ENCODE measurements around the gene MUSTN1.
A peak's percentile ranks its signal among the peaks of the same experiment; 100 is the strongest.

Gene MUSTN1

DNA sequence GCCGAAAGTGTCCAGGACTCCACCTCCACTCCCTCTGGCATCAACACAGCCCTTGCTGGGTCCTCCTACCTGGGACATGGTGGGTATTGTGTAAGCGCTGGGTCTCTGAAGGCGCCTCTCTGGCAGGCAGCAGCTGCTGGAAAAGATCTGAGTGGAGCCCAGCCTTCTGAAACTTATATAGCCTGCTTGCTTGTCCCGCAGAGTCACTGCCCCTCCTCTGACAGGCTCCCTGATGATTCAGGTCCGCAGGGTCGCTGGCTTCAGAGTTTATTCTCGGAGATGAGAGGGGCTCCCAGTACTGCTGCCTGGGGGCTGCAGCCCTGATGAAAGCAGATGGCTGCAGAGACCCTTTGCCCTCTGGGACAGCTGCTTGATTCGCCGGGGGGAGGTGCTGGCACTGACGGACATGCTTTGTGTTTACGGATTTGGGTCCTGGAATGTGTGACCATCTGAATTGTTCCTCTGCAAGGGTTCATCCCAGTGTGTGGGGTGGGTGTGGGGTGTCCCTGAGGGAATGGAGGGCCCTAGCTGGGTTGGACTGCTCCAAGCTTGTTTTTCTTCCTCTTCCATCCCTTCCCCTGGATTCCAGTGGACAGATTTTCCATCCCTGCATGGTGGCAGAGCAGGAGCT, at the start of gene MUSTN1:
MUSTN1 (minus strand) TSS at position 149 of the 631 bp plus-strand sequence; CDS start at position 78, 71 bp downstream.
- DNase-seq: no peak

DNA sequence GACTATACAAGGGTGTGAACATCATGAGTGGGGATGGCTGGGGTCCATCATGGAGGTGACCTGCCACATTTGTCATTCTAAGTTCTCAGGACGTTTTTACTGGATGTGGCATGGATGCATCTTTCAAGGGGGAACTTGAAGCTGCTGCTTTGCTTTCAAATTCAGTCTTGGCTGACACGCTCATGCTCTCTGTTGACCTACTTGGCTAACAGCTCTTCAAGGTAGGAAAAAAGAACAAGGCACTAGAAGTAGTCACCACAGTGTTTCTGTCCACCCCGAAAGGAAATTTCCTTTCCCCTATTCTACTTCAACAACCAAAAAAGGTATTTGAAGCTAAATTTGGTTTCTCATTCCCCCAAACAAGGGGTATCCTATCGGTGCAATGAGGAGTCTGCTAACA, 47.6 kb upstream of the MUSTN1 start:
- DNase-seq: no peak

DNA sequence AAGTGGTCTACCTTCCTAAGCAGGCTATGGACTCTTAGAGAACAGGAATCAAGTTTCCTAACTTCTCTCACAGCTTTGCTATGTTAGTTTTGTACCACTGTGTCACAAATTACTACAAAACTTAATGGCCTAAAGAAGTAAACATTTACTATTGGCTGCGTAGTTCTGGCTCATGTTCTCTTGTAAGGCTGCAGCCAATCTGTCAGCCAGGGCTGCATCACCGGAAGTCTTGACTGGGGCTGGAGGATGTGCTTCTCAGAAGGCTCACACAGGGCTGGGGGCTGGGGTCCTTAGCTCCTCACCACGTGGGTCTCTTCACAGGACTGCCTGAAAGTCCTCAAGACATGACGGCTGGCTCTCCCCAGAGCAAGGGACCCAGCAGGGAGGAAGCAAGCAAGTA, 47.1 kb upstream of the MUSTN1 start:
- DNase-seq: no peak

DNA sequence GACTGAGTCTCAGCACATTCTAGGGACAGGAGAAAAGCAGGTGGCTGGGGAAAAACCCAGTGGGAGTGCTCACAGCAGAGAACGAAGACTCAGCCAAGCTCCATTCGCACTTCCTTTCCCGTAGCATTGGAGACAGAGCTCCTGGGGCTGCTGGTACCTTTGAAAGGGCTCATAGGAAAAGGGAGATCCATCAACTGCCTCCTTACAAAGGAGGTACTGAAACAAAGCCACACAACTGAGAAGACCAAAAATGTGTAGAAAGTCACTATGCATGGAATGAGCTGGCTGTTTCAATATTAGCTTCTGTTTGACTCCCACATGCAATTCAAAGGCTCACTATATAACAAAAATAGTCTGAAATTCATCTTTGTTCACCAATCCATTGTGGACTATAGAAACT, 45.7 kb upstream of the MUSTN1 start:
- no peak for DNase-seq

DNA sequence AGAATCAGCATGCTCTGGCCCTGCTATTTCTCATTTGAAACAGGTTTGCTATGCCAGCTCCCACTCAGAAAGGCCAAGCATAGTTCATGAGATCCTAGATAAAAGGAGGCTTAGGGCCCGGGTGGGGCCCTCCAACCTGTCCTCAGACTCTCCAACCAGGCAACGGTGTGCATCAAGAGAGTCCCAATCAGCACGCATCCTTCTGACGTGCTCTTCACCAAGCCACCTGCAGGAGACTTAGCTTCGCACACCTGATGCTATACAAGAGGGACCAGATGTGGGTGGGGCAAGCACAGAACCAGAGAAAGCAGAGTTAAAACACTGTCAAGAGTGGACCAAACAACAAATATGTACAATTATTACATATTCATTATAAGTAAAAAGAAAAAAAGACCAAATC, 45.2 kb upstream of the MUSTN1 start:
- DNase-seq: no peak

DNA sequence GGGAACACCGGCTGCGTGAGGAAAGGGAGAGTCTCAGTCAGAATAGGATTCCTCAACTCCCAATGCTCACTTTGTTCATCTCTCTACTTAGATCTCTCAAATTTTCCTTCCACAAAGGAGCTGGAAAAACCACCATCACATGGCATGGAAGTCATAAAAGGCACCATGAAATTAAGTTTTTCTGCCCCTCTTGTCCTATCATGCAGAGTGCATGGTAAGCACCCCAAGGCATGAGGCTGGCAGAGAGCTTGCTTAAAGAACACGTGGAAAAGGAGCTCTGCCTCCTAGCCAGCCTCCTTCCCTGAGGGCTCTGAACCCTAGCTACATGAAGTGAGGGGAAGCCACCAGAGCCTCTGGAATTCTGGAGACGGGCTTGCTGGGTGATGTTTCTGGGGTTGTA, 44.8 kb upstream of the MUSTN1 start:
- no peak for DNase-seq

DNA sequence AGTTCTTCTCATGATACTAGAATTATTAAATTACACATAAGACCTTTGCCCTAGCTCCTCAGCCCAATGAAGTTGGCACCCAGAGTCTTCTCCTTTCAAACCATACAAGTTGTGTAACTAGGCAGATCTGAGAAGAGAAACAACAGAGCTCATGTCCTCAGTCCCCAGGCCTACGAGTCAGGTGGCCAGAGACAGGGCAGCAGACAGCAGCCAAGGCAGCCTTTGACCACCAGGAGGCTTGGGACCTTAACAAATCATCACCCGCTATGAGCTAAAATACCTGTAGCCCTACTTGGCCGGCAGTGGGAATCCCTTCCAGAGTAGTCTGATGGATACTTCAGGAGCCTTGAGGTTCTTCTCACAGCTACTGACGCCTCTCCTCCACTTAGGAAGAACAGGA, 44.3 kb upstream of the MUSTN1 start:
- DNase-seq: no peak

DNA sequence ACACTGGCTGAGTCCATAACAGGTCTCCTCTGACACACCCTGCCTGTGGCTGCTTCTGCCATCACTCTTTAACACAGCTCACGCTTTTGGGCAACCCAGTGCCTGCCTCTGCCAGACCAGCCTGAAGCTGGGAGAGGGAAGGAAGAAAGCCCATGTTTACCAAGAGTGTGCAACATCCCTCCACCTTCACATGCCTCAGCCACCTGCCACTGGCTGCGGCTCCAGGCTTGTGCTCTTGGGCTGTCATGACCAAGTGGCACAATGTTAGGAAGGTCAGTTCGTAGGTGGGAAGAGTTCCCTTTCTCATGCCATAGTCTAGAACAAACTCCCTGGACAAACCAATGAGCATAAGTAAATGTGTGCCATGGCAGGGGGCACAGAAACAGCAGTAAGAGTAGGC, 42.3 kb upstream of the MUSTN1 start:
- no peak for DNase-seq

DNA sequence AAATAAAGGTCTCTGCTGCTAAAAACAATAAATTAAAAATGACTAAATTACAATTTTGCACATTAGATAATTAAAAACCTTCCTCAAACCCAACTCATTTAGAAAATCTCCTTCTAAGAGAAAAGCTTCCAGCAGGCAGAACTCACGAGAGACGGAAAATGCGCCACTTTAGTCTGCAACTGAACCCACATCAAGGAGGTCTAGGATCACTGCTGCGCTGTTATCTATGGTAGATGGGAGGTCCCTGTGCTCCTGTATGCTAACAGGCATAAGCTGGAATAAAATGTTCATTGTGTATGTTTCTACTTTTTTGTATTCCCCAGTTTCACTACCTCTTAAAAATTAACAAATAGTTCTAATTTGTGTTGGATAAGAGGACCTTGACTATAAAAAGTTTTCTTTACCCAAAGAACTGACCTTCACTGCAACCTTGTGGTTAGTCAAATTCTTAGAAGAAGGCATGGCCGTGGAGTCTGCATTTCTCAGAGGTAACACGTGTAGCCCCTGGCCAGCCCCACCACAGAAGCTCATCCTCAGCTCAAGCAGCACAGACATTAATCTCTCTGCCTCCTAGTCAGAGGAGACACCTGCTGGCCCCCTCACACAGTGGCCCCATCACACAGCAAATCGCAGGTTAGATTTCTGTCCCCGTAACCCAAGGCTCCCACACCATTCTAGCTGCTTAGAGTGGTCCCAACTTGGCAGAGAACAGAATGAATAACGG, 40.2 kb upstream of the MUSTN1 start:
- no peak for DNase-seq

DNA sequence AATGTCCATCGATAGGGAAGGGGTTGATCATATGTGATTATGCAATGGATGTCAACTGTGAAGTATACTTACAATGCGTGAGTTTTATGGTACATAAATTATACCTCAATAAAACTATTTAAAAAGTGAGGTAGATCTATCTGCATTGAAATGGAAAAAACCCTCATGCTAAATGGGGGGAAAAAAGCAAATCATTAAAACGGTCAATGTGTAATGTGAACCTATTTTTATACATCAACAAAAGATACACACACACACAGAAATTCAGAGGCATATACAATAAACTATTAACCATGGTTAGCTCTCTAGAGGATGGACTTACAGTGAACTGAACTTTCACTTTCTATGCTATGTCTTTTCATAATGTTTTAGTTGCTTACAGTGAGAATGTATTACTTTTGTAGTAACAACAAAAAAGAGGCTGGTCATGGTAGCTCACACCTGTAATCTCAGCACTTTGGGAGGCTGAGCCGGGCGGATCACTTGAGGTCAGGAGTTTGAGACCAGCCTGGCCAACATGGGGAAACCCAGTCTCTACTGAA, 39.4 kb upstream of the MUSTN1 start:
- no peak for DNase-seq

DNA sequence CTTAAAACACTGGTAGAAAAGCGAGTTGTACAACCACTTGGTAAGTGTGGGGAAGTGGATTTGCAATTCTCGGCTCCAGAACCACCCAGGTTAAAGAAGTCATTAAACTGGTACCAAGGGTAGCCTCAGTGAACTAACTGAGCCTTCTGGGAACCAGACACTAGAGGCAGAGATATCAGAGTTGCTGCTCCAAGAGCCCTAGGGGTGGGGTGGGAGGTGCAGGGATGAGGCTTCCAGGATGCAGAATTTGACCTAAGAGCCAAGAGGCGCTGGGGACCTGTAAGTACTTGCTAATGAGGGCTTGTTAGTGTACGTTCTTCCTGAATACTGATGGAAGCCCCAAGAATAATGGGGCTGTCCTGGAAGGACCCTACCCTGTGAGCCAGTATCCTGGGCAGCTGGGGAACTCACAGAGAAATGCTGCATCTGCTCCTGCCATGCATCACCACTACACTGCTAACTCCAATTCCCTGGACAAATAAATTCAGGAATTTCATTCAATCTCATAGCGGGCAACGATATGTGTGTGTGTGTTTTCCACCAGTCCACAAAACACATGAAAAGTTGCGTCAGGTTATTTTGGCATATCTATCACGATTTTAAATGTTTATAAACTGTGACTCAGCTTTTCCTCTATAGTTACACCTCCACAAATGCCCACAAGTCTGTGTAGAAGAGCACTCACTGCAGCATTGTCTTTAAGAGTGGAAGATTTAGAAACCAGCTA, 38.8 kb upstream of the MUSTN1 start:
- no peak for DNase-seq

DNA sequence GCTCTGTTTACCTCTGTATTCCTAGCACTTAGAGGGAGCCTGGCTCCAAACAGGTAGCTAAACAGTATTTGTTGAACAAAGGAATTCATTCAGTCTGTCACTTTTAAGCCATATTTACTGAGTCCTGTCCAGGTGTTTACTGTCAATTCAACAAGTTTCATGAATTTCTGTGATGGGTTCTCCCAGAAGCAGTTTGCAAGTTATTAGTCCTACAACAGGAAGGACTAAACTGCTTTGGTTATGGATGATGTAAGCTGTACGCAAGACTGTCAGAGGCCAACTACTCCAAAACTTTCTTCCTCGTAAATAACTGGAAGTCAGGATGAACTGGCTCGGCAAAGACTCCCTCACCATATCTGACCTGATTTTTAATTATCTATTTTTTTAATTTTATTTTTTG, 37.4 kb upstream of the MUSTN1 start:
- no peak for DNase-seq

DNA sequence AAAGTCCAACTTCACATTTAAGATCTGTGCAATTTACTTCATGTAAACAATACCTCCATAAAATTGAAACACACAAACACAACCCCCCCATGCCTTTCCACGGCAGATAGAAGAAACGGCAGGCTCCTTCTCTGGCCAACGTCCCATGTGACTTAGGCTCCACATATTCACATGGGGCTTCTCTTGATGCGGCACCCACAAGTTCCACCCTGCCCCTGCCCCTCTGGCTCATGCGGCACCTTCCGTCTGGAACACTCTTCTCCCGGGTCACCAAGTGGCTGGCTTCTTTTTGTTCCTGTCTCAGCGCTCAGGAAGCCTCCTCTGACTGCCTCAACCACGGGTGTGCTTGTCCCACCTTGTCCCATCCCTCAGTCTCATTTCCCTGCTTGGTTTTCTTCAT, 36.9 kb upstream of the MUSTN1 start:
- no peak for DNase-seq

DNA sequence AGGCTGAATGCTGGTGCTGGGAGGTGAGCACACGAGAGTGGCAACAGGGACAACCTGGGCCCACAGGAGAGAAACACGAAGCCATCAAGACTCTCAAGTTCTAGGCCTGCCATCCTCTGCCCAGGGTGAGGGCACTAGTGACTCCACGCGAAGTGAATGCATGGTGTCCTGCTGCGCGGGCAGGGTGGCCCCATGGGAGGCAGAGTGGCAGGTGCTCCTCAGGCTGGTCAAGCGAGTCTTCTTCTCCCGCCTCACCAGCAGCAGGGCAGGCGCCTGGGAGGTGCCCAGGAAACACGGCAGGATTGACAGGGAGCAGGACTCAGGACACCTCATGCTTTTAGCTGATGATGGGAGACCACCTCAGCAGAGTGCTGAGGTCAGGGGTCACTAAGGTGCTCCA, 35.7 kb upstream of the MUSTN1 start:
- no peak for DNase-seq

DNA sequence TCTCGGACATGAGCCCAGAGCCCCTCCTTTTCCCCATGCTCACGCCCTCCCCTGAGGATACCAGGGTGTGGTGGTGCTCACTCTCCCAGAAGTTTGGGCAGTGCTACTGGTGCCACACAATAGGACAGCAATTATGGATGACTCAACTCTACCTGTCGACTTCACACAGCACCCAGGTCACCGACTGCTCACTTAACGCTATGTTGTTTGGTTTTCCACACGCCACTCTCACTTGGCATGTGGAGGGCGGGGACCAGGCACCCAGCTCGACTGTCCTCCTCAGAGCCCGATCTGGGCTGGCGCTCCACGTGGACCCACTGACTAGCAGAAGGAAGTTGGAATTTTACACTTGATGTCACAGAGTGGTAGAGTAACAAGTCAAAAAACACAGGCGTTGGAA, 31.6 kb upstream of the MUSTN1 start:
- no peak for DNase-seq

DNA sequence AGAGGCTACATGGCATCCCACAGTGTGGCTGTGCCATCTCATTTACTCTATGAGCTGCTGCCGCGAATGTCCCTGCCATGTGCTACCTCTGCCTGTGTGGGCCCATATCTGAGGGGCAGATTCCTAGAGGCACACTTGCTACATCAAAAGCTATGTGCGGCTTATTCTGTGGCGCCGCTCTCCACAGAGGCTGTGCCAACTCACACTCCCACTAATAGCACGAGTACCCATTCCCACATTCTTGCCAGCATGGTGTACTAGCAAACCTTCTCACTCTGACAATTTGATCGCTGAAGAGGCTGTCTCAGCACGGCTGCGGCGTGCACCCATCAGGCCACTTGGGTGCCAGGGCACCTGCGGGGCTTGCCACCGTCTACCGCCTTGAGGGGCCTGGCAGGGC, 31.2 kb upstream of the MUSTN1 start:
- no peak for DNase-seq

DNA sequence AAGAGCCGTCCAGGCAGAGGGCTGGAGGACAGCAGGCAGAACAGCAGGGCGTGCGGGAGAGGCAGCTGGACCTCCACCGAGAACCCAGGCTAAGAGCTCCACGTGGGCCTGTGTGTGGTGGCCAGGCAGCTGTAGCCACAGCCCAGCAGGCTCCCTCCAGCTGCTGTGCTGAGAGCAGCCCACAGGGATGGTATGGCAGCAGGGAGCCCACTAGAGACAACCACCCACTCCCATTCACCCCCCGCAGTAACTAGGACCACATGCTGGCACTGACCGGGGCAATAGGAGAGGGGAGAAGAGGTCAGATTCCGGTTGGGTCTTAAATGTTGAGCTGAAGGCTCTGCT, 25.6 kb upstream of the MUSTN1 start:
- no peak for DNase-seq

DNA sequence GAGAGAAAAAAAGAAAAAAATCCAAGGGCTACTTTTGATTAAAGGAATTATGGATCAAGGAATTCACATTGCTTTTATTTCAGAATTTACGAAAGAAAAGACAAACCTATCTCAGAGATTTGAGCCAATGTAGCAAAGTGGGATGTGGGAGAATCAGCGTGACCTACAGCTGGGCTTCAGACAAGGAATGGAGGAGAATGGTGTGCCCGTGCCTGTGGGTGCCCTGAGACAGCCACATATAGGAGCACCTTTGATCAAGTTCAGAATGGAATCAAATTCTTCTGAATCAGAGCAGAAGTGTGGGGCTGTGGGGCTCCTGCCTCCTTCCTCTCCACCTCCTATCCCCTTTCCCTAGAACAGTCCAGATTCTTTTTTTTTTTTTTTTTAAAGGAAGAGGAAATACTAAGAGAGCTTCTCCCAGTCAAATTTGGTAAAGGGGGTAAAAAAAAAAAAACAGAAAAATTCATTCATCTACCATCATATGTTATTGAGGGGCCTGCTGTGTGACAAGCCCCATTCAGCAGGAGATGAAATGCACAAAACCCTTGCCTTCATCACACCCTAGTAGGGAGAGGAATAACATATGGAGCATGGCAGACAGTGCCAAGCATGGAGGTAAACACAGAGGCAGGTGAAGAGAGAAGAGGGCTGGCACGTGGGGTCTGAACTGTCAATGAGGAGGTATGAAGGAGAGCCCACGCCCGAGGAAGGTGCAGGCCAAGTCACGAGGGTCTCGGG, 25.0 kb upstream of the MUSTN1 start:
- no peak for DNase-seq

DNA sequence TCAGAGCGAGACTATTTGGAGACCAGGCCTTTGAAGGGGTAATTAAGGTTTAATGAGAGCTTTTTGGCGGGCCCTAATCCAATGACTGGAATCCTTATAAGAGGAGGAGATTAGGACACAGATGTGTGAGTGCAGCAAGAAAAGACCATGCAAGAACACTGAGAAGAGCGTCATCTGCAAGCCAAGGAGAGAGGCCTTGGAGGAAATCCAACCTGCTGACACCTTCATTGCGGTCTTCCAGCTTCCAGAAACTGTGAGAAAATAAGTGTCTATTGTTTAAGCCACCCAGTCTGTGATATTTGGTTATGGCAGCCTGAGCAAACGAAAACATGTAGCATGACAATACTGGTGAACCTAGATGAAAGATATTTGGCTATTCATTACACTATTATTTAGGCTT, 23.0 kb upstream of the MUSTN1 start:
- no peak for DNase-seq

DNA sequence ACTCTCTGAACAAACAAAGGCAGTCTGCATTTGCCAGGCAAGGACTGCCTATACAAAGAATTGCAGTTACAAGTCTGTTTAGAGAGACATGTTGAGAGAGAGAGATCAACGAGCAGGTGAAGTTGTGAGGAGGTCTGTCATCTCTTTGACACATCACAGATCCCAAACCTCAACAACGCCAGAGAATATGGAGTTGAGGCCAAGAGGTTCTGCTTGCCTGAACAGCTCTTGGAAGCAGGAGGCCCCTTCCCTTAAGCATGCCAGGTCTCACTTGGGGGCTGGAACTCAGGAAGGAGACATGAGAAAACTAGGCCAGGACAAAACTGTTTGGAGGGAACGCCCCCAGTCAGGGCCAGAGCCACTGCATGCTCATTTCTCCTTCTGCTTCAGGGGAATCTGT, 22.3 kb upstream of the MUSTN1 start:
- no peak for DNase-seq

DNA sequence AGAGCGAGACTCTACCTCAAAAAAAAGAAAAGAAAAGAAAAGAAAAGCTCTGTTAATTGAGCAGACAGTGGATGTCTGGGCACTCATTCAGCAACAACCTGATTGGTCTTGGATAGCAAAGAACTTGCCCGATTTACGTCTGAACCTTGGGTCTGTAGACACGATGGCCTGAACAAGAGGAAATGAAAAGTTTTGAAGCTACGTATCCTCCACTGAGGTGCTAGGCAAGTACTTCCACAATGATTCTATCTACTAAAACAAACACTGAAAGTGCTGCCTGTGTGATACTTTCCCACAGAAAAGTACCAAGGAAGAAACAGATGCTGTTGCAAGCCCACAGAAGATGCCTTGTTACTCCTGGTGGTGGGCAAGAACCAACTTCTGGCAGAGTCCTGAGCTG, 21.8 kb upstream of the MUSTN1 start:
- DNase-seq: no peak

DNA sequence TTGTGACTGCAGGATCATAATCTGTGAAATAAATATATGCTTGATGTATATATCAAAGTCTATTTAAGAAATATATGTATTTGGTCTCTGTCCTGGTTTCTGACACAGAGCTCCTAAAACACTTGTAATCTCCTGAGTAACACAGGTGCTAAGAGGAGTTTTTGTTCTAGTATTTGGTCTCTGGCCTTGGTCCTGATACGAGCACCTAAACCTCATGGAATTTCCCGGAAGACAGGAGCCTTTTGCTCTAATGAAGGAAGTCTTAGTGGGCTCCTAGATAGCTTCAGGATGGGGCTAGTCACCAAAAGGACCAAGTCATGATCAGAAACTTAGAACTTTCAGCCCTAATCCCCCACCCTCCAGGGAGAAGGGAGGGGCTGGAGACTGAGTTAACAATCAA, 19.2 kb upstream of the MUSTN1 start:
- no peak for DNase-seq

DNA sequence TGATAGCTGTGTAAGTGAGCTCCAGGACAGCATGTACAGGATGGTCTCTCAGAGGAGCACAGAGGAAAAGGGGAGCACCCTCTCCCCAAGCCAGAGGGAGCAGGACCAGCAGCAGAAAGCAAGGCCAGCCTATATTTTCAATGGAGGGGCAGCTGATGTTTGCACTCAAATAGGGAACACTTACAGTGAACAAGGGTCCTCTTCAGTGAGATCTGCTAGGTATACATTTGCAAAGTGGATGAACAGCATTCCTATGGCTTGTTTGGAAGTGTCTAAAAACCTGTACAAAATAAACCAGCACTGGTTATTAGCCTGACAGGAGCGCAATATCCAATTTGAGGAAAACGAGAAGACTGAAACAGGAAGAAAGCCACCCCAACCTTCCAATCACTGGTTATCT, 17.6 kb upstream of the MUSTN1 start:
- DNase-seq: no peak

DNA sequence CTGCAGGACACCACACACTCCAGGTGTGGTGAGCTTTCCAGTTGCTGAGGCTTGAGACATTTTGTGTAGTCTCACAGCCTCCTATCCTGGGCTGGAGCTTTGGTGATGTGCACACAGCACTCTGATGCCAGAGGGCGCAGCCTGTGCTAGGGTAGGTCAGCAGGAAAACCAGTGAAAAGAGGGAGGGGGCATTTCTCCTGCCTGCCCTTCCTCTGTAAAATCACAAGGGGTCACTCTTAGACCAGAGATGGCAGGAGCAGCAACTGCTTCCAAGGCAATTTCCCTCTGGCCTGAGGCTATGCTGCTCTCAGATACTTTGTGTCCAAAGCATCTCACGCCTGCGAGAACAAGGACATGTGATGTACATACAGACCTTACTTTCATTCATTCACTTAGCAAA, 16.5 kb upstream of the MUSTN1 start:
- DNase-seq: peak; percentile 34
